HepG2 (cell line): ENCODE measurements around the gene MIA2.

Source experiments
- CHCHD3 ChIP-seq: sonication (generic); formaldehyde crosslinking; IDR thresholded peaks from 2 replicates; pipeline ENCODE4 v1.8.0; 2022; ENCODE audit warnings: mild to moderate bottlenecking, missing genetic modification reagents, moderate library complexity
- JUNB ChIP-seq: sonication (generic); formaldehyde crosslinking; IDR thresholded peaks from 2 replicates; pipeline ENCODE4 v1.8.0; 2022; ENCODE audit warnings: missing genetic modification reagents, mild to moderate bottlenecking, borderline replicate concordance
- NCOA1 ChIP-seq: sonication (generic); formaldehyde crosslinking; IDR thresholded peaks from 2 replicates; pipeline ENCODE4 v1.9.0; 2021; ENCODE audit warnings: missing genetic modification reagents
- NCOA5 ChIP-seq: sonication (generic); formaldehyde crosslinking; IDR thresholded peaks from 2 replicates; pipeline ENCODE4 v1.4.0; 2020; ENCODE audit warnings: missing genetic modification reagents
- NFRKB ChIP-seq: fragments of 450-650 bp; IDR thresholded peaks from 2 replicates; pipeline ENCODE4 v1.6.1; 2017
- PRPF4 ChIP-seq: fragments of 200-400 bp; formaldehyde crosslinking; IDR thresholded peaks from 2 replicates; pipeline ENCODE4 v1.6.1; 2016; ENCODE audit warnings: low read length, low read depth; ENCODE audit not compliant: poor library complexity, severe bottlenecking
- RFX5 ChIP-seq: IDR thresholded peaks from 2 replicates; pipeline ENCODE4 v1.6.1; 2011; ENCODE audit warnings: low read depth, low read length, improper control_type of control experiment
- SMC3 ChIP-seq: IDR thresholded peaks from 2 replicates; pipeline ENCODE4 v1.6.1; 2011; ENCODE audit warnings: low read length, improper control_type of control experiment
- ZNF703 ChIP-seq: sonication (generic); formaldehyde crosslinking; IDR thresholded peaks from 2 replicates; pipeline ENCODE4 v1.5.1; 2020; ENCODE audit warnings: missing genetic modification reagents, mild to moderate bottlenecking, moderate library complexity, borderline replicate concordance
- TF ChIP-seq, protein P1 (sequence below): sonication (generic); formaldehyde crosslinking; IDR thresholded peaks from 2 replicates; pipeline ENCODE4 v1.5.0; 2020; ENCODE audit warnings: mild to moderate bottlenecking, missing genetic modification reagents, moderate library complexity
- TF ChIP-seq, protein P2 (sequence below): IDR thresholded peaks from 2 replicates; pipeline ENCODE4 v1.4.0; 2020; ENCODE audit warnings: mild to moderate bottlenecking, missing genetic modification reagents
- TF ChIP-seq, protein P3 (sequence below): sonication (generic); formaldehyde crosslinking; IDR thresholded peaks from 2 replicates; pipeline ENCODE4 v1.4.0; 2020; ENCODE audit warnings: missing genetic modification reagents

DNA sequence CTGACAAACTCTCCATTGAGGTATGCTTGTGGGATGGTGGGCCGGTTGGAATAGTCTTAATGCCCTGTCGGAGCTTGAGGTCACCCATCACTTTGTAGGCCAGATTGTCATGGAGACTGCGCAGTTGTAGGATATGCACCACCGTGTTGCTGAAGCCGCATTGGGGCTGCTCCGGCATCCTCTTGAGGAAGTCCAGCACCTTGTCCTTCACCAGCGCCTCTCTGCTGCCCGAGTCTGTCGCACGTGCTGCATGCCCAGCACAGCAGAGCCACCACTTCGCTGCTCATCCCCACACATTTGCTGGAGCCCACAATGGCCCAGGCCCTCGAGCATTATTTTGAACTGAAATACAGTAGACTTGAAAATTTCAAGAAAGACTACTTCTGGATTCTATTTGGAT lies 136.7 kb downstream of the MIA2 start:
- no peak for TF ChIP-seq SMC3
- no peak for TF ChIP-seq NCOA1
- no peak for TF ChIP-seq ZNF703 (CRISPR knock-in tag)
- TF ChIP-seq, protein P1, sequence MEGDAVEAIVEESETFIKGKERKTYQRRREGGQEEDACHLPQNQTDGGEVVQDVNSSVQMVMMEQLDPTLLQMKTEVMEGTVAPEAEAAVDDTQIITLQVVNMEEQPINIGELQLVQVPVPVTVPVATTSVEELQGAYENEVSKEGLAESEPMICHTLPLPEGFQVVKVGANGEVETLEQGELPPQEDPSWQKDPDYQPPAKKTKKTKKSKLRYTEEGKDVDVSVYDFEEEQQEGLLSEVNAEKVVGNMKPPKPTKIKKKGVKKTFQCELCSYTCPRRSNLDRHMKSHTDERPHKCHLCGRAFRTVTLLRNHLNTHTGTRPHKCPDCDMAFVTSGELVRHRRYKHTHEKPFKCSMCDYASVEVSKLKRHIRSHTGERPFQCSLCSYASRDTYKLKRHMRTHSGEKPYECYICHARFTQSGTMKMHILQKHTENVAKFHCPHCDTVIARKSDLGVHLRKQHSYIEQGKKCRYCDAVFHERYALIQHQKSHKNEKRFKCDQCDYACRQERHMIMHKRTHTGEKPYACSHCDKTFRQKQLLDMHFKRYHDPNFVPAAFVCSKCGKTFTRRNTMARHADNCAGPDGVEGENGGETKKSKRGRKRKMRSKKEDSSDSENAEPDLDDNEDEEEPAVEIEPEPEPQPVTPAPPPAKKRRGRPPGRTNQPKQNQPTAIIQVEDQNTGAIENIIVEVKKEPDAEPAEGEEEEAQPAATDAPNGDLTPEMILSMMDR (CRISPR knock-in tag) = no peak
- TF ChIP-seq, protein P2, sequence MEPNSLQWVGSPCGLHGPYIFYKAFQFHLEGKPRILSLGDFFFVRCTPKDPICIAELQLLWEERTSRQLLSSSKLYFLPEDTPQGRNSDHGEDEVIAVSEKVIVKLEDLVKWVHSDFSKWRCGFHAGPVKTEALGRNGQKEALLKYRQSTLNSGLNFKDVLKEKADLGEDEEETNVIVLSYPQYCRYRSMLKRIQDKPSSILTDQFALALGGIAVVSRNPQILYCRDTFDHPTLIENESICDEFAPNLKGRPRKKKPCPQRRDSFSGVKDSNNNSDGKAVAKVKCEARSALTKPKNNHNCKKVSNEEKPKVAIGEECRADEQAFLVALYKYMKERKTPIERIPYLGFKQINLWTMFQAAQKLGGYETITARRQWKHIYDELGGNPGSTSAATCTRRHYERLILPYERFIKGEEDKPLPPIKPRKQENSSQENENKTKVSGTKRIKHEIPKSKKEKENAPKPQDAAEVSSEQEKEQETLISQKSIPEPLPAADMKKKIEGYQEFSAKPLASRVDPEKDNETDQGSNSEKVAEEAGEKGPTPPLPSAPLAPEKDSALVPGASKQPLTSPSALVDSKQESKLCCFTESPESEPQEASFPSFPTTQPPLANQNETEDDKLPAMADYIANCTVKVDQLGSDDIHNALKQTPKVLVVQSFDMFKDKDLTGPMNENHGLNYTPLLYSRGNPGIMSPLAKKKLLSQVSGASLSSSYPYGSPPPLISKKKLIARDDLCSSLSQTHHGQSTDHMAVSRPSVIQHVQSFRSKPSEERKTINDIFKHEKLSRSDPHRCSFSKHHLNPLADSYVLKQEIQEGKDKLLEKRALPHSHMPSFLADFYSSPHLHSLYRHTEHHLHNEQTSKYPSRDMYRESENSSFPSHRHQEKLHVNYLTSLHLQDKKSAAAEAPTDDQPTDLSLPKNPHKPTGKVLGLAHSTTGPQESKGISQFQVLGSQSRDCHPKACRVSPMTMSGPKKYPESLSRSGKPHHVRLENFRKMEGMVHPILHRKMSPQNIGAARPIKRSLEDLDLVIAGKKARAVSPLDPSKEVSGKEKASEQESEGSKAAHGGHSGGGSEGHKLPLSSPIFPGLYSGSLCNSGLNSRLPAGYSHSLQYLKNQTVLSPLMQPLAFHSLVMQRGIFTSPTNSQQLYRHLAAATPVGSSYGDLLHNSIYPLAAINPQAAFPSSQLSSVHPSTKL (CRISPR knock-in tag) = no peak
- no peak for TF ChIP-seq RFX5
- TF ChIP-seq, protein P3, sequence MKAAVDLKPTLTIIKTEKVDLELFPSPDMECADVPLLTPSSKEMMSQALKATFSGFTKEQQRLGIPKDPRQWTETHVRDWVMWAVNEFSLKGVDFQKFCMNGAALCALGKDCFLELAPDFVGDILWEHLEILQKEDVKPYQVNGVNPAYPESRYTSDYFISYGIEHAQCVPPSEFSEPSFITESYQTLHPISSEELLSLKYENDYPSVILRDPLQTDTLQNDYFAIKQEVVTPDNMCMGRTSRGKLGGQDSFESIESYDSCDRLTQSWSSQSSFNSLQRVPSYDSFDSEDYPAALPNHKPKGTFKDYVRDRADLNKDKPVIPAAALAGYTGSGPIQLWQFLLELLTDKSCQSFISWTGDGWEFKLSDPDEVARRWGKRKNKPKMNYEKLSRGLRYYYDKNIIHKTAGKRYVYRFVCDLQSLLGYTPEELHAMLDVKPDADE = no peak
- TF ChIP-seq PRPF4 = no peak
- no peak for TF ChIP-seq NCOA5
- TF ChIP-seq CHCHD3 = no peak
- no peak for TF ChIP-seq JUNB
- TF ChIP-seq NFRKB = no peak
